Loucy (cell line): Measurements from ENCODE around the gene MRPL48.

Experiments
- CTCF ChIP-seq: fragments of 200-600 bp; sonication (generic); conservative IDR thresholded peaks from 2 replicates; pipeline ENCODE4 v1.5.1; 2014; ENCODE audit warnings: mild to moderate bottlenecking, antibody characterized with exemption, low read length
- EZH2phosphoT487 ChIP-seq: fragments of 200-600 bp; IDR thresholded peaks from 2 replicates; pipeline ENCODE4 v1.6.1; 2018; ENCODE audit warnings: antibody characterized with exemption, mild to moderate bottlenecking, moderate library complexity, borderline replicate concordance

- TF ChIP-seq CTCF (no peak), EZH2phosphoT487 (no peak)
Observed at GRCh38 chr11:73851046-73851764, 63.5 kb downstream of the MRPL48 start.
